Measurements from ENCODE around the gene MARK3.

MARK3 gene

GRCh38 chr14:103501921-103502669 lies 116.9 kb downstream of the MARK3 start:
- no peak for TF ChIP-seq CTCF (IDR thresholded peaks at IDR 0.05; ENCODE audit: insufficient read depth, low read depth, low read length, missing control alignments)
- no peak for DNase-seq (ENCODE audit: low read depth)
- no peak overlapping the region for H3K4me3 ChIP-seq (ENCODE audit: low read depth, low read length)

GRCh38 chr14:103502877-103503276 lies 117.7 kb downstream of the MARK3 start:
- DNase-seq (ENCODE audit: low read depth) = no peak
- TF ChIP-seq CTCF (IDR thresholded peaks at IDR 0.05; ENCODE audit: insufficient read depth, low read depth, low read length, missing control alignments) = no peak
- no peak overlapping the region for H3K4me3 ChIP-seq (ENCODE audit: low read depth, low read length)

GRCh38 chr14:103503296-103503695 lies 118.1 kb downstream of the MARK3 start:
- no peak for DNase-seq (ENCODE audit: low read depth)
- no peak for TF ChIP-seq CTCF (IDR thresholded peaks at IDR 0.05; ENCODE audit: insufficient read depth, low read depth, low read length, missing control alignments)
- no peak overlapping the region for H3K4me3 ChIP-seq (ENCODE audit: low read depth, low read length)

- no peak for DNase-seq (ENCODE audit: low read depth)
- TF ChIP-seq CTCF (IDR thresholded peaks at IDR 0.05; ENCODE audit: insufficient read depth, low read depth, low read length, missing control alignments) = no peak
- H3K4me3 ChIP-seq (ENCODE audit: low read depth, low read length) = no peak overlapping the region
These were observed 119.9 kb downstream of the MARK3 start for GRCh38 chr14:103504991-103505565.

- H3K4me3 ChIP-seq (ENCODE audit: low read depth, low read length) = no peak overlapping the region
- DNase-seq (ENCODE audit: low read depth) = no peak
These were observed 122.5 kb downstream of the MARK3 start for GRCh38 chr14:103507751-103508150.

GRCh38 chr14:103508521-103509329 lies 123.5 kb downstream of the MARK3 start:
- no peak for TF ChIP-seq CTCF (IDR thresholded peaks at IDR 0.05; ENCODE audit: insufficient read depth, low read depth, low read length, missing control alignments)
- no peak overlapping the region for H3K4me3 ChIP-seq (ENCODE audit: low read depth, low read length)
- DNase-seq (ENCODE audit: low read depth) = no peak

More at GRCh38 chr14:103507751-103508150, 122.5 kb downstream of the MARK3 start:
- TF ChIP-seq CTCF (IDR thresholded peaks at IDR 0.05; ENCODE audit: insufficient read depth, low read depth, low read length, missing control alignments) = no peak
